ENCODE measurements around the gene COL24A1. TPM values are rescaled to one million over a fixed set of nuclear protein-coding genes. Genes with fewer than 3 reads are reported as not detected.

Gene COL24A1
- total and polyA plus RNA-seq, 8 donors, result 0.02 to 0.34 (median 0.06) TPM; not detected in 3

DNA sequence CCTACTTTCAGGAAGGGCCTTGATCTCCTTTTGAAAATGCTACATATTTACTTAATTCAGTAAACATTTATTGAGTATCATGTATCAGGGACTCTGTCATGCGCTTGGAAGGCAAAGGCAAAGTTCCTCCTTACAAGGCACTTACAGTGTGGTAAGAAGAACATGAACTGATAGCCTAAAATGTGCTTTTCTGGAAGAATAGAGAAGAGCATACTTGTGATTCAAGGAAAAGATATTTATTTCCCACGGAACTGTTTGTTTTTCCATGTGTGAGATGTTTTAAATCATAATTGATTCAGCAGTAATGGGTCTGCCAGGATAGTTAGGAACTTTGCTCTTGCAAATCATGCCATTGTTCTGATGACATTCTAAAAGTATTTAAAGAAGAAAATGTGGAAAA, 338.2 kb downstream of the COL24A1 start:
- TF ChIP-seq, protein P1, sequence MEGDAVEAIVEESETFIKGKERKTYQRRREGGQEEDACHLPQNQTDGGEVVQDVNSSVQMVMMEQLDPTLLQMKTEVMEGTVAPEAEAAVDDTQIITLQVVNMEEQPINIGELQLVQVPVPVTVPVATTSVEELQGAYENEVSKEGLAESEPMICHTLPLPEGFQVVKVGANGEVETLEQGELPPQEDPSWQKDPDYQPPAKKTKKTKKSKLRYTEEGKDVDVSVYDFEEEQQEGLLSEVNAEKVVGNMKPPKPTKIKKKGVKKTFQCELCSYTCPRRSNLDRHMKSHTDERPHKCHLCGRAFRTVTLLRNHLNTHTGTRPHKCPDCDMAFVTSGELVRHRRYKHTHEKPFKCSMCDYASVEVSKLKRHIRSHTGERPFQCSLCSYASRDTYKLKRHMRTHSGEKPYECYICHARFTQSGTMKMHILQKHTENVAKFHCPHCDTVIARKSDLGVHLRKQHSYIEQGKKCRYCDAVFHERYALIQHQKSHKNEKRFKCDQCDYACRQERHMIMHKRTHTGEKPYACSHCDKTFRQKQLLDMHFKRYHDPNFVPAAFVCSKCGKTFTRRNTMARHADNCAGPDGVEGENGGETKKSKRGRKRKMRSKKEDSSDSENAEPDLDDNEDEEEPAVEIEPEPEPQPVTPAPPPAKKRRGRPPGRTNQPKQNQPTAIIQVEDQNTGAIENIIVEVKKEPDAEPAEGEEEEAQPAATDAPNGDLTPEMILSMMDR (IDR thresholded peaks at IDR 0.05), result no peak
- Histone ChIP-seq H3K4me1 (peaks cover 0 to 9% (median 0%) of the 10 kb centered on the region in 3 donors), H3K9me3 (no peaks in the 10 kb centered on the region), H3K4me3 (no peak overlapping the region), H3K36me3 (no peaks in the 10 kb centered on the region), H3K27me3 (no peaks in the 10 kb centered on the region), H3K27ac (no peak overlapping the region)
- intact Hi-C loops (cut with DNase I), result no loop called here
- peak; percentile 60 to 81 (median 74) for ATAC-seq
- FAIRE-seq, result no peak
- WGBS, 2 donors, result 20 to 22% methylated on average over 2 of the region's 2 CpGs
- no peak for DNase-seq

DNA sequence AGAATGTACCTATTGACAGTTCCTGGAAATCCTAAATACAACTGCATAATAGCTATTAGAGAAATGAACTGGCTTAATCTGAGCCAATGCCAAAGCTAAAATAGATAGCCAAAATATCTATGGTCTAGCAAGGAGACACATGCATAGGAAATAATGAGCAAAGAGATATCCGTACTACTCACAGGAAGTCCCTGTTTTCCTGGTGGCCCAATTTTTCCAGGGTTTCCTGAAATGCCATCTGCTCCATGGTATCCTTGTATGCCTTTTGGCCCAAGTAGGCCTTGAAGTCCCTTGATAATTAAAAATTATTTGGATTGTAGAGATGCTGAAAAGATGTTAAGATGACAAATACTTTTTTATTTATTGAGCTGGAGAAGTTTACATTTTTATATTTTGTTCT, 340.0 kb downstream of the COL24A1 start:
- no peaks in the 10 kb centered on the region for H3K9me3 ChIP-seq
- H3K36me3 ChIP-seq, result no peaks in the 10 kb centered on the region
- intact Hi-C loops (cut with DNase I), result no loop called here
- no peak for FAIRE-seq
- DNase-seq, result no peak
- H3K27ac ChIP-seq, result no peak overlapping the region
- H3K4me3 ChIP-seq, result no peak overlapping the region
- H3K4me1 ChIP-seq, result peaks cover 0 to 9% (median 0%) of the 10 kb centered on the region in 3 donors
- TF ChIP-seq, protein P1 (IDR thresholded peaks at IDR 0.05), result no peak
- ATAC-seq, result no peak
- 91 to 92% methylated on average over 1 of the region's 1 CpG for WGBS, 2 donors
- no peaks in the 10 kb centered on the region for H3K27me3 ChIP-seq

DNA sequence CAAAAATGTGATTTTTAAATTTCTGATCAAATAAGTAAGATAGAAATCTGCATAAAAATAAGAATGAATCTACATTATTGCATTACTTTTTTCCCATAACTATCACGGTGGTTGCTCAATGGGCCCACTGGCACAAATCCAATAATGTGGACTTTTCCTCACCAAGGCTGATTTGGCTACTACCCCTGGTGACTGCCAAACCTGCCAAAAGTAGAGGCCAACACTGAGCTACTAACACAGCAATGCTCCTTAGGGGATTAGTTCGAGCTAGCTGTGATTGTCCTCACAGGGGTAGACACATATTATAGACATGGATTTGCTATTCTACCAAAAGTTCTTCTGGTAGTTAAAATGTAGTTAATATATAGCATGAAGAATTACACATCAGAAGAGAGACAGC, 340.7 kb downstream of the COL24A1 start:
- TF ChIP-seq, protein P1 (IDR thresholded peaks at IDR 0.05), result no peak
- Histone ChIP-seq H3K27me3 (no peaks in the 10 kb centered on the region), H3K4me1 (peaks cover 0 to 9% (median 0%) of the 10 kb centered on the region in 3 donors), H3K4me3 (no peak overlapping the region), H3K9me3 (no peaks in the 10 kb centered on the region), H3K27ac (no peak overlapping the region), H3K36me3 (no peaks in the 10 kb centered on the region)
- 51 to 53% methylated on average over 2 of the region's 2 CpGs for WGBS, 2 donors
- ATAC-seq (peak in 2 of 4 donors; percentile 25 to 38), DNase-seq (peak in 1 of 6 donors; percentile 10), FAIRE-seq (no peak)
- intact Hi-C loops (cut with DNase I), result no loop called here

DNA sequence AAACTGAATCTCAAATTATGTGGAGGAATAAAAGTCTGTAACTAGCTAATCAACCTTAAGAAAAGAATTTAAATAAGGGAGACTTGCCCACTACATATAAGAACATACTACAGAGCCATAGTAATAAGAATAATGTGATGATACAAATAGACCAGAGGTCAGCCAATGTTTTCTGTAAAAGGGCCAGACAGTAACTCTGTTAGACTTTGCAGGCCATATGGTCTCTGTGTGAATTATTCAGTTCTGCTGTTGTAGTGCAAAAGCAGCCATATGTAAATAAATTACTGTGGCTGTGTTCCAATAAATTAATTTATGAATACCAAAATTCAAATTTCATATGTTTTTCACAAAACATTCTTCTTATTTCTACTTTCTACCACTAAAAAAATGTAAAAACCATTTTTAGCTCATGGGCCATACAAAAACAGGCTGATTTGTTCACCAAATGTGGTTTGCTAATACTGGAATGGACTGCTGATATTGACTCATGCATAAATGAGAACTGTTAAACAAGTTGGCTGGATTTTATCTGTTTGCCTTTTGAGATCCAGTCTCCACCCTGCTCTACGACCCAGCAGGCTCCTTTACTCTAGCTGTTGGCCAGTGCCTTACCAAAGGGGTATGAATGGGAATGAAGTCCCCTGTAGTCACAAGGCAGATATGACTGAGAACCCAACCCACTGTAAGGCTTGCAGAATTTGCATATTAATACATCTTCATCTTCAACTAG, 350.2 kb downstream of the COL24A1 start:
- no peaks in the 10 kb centered on the region for H3K9me3 ChIP-seq
- intact Hi-C loops (cut with DNase I), result no loop called here
- ATAC-seq (peak in 1 of 4 donors; percentile 34), FAIRE-seq (no peak), DNase-seq (no peak)
- no peak overlapping the region for H3K27ac ChIP-seq
- H3K36me3 ChIP-seq, result no peaks in the 10 kb centered on the region
- H3K4me3 ChIP-seq, result no peak overlapping the region
- H3K4me1 ChIP-seq, result no peaks in the 10 kb centered on the region
- TF ChIP-seq, protein P1 (IDR thresholded peaks at IDR 0.05), result no peak
- 39 to 48% methylated on average over 1 of the region's 1 CpG for WGBS, 2 donors
- H3K27me3 ChIP-seq, result no peaks in the 10 kb centered on the region

DNA sequence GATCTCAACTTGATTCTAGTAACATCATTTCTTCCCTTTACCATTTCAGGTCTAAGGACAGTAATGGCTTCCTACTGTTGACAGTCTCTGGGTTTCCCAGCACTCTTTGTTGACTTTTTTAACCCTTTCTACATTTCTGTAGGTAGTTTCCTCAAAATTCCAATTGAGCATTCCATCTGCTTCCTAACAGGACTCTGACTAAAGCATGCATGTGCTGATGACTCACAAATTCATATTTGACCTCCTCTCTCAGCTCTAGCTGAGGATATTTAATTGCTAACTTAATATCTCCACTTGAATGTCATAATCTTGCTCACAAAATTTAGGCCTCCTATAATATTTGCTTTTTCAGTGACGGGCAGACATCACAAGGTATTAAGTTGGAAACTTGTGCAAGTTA, 355.1 kb downstream of the COL24A1 start:
- no peak overlapping the region for H3K27ac ChIP-seq
- TF ChIP-seq, protein P1 (IDR thresholded peaks at IDR 0.05), result no peak
- no peaks in the 10 kb centered on the region for H3K9me3 ChIP-seq
- no peaks in the 10 kb centered on the region for H3K27me3 ChIP-seq
- no peak overlapping the region for H3K4me3 ChIP-seq
- H3K36me3 ChIP-seq, result no peaks in the 10 kb centered on the region
- DNase-seq (no peak), ATAC-seq (no peak), FAIRE-seq (no peak)
- intact Hi-C loops (cut with DNase I), result no loop called here
- 85 to 87% methylated on average over 1 of the region's 1 CpG for WGBS, 2 donors
- H3K4me1 ChIP-seq, result no peaks in the 10 kb centered on the region

Measured in pancreas (tissue), 10 donors.